H1 (cell line): ENCODE measurements around the gene ASXL1. TPM values are rescaled to one million over a fixed set of nuclear protein-coding genes. Genes with fewer than 3 reads are reported as not detected.

Source experiments
- CTCF ChIA-PET: fragments of 300-600 bp; sonication (Branson Sonifier 250); formaldehyde crosslinking; loops from one replicate; lab custom pipeline; 2021; ENCODE audit not compliant: partially characterized antibody; lab: Charles Lee
- POLR2A ChIA-PET: fragments of 300-600 bp; sonication (Branson Sonifier 250); formaldehyde crosslinking; loops from one replicate; lab custom pipeline; 2021; ENCODE audit warnings: inconsistent platforms; ENCODE audit not compliant: partially characterized antibody; lab: Charles Lee
- DNase-seq, 2 experiments: peaks; one replicate each; pipeline versions ENCODE4 v3.0.0 to v3.0.0-alpha.2; 2010 to 2022; ENCODE audit warnings: low spot score in 2 of 2, low read depth in 1 of 2, mixed read lengths in 1 of 2
- FAIRE-seq: peaks from 2 replicates; lab custom pipeline; 2011; peaks lifted over from hg19 to GRCh38; lab: Jason Lieb, UNC
- H2AFZ ChIP-seq: 2 replicates; pipeline ENCODE4 v1.8.1; 2012; ENCODE audit warnings: low read length, inconsistent platforms
- H2AK5ac ChIP-seq: 2 replicates; pipeline ENCODE4 v1.6.1; 2013; ENCODE audit warnings: low read depth, low read length
- H2BK120ac ChIP-seq: replicated peaks from 2 replicates; pipeline ENCODE3; 2013; ENCODE audit warnings: low read depth, low read length, inconsistent platforms
- H2BK12ac ChIP-seq: 2 replicates; pipeline ENCODE4 v1.6.1; 2013; ENCODE audit warnings: low read depth, low read length
- H2BK15ac ChIP-seq: 2 replicates; pipeline ENCODE4 v1.6.1; 2013; ENCODE audit warnings: low read length
- H2BK20ac ChIP-seq: 2 replicates; pipeline ENCODE4 v1.6.1; 2013; ENCODE audit warnings: low read length
- H2BK5ac ChIP-seq: 2 replicates; pipeline ENCODE4 v1.6.1; 2013; ENCODE audit warnings: low read depth, low read length
- H3K14ac ChIP-seq: 2 replicates; pipeline ENCODE4 v1.6.1; 2013; ENCODE audit warnings: inconsistent platforms; ENCODE audit not compliant: insufficient read length
- H3K18ac ChIP-seq: 2 replicates; pipeline ENCODE4 v1.6.1; 2013; ENCODE audit warnings: low read length; ENCODE audit errors: extremely low read depth
- H3K23ac ChIP-seq: 2 replicates; pipeline ENCODE4 v1.6.1; 2013; ENCODE audit warnings: inconsistent platforms; ENCODE audit not compliant: insufficient read length
- H3K23me2 ChIP-seq: 2 replicates; pipeline ENCODE4 v1.6.1; 2013; ENCODE audit warnings: low read depth, low read length
- H3K27ac ChIP-seq: 2 replicates; pipeline ENCODE4 v1.6.1; 2011; ENCODE audit warnings: low read depth, low read length, inconsistent platforms
- H3K27me3 ChIP-seq, 4 experiments: replicated peaks in 1 of 4; 1 replicate in 1 of 4; 2 replicates in 3 of 4; pipeline versions ENCODE4 v1.6.1 to v1.8.1; 2011 to 2013; ENCODE audit warnings: low read length in 3 of 4, mild to moderate bottlenecking in 3 of 4, inconsistent platforms in 2 of 4, mixed read lengths in 2 of 4, moderate library complexity in 1 of 4; ENCODE audit not compliant: control insufficient read depth in 3 of 4, insufficient read depth in 3 of 4; ENCODE audit errors: extremely low read depth in 1 of 4
- H3K36me3 ChIP-seq, 4 experiments: 2 replicates each; pipeline versions ENCODE4 v1.6.1 to v1.8.1; 2011 to 2013; ENCODE audit warnings: mild to moderate bottlenecking in 4 of 4, low read length in 3 of 4, moderate library complexity in 2 of 4, control low read depth in 1 of 4, inconsistent platforms in 1 of 4; ENCODE audit not compliant: insufficient read depth in 4 of 4, control insufficient read depth in 2 of 4
- H3K4ac ChIP-seq: replicated peaks from 2 replicates; pipeline ENCODE3; 2013; ENCODE audit warnings: low read length, low read depth, mixed read lengths, inconsistent platforms; ENCODE audit not compliant: insufficient read length
- H3K4me1 ChIP-seq, 4 experiments: replicated peaks in 1 of 4; 1 replicate in 1 of 4; 2 replicates in 3 of 4; pipeline versions ENCODE4 v1.6.1 to v1.8.1; 2011 to 2013; ENCODE audit warnings: low read length in 3 of 4, inconsistent platforms in 2 of 4, mixed read lengths in 1 of 4; ENCODE audit not compliant: insufficient read depth in 4 of 4, control insufficient read depth in 3 of 4
- H3K4me2 ChIP-seq, 2 experiments: 2 replicates each; pipeline versions ENCODE4 v1.6.1 to v1.8.1; 2011 to 2013; ENCODE audit warnings: low read depth in 2 of 2, low read length in 2 of 2, control low read depth in 1 of 2, inconsistent platforms in 1 of 2, mild to moderate bottlenecking in 1 of 2; ENCODE audit not compliant: insufficient read depth in 1 of 2
- H3K4me3 ChIP-seq, 4 experiments: fragments of 200-600, 300-600 bp in 1 of 4; sonication (generic), shearing (Covaris generic), sonication (Bioruptor Twin) in 1 of 4; 2 replicates each; pipeline versions ENCODE4 v1.5.1 to v1.8.1; 2011 to 2016; ENCODE audit warnings: low read length in 4 of 4, low read depth in 3 of 4, control low read depth in 2 of 4, inconsistent platforms in 2 of 4, mild to moderate bottlenecking in 2 of 4, mixed read lengths in 1 of 4, moderate library complexity in 1 of 4; ENCODE audit not compliant: insufficient read depth in 2 of 4; ENCODE audit errors: extremely low read depth in 1 of 4
- H3K56ac ChIP-seq: replicated peaks from 2 replicates; pipeline ENCODE3; 2013; ENCODE audit warnings: low read depth, mild to moderate bottlenecking, mixed read lengths, low read length, inconsistent platforms; ENCODE audit not compliant: insufficient read length
- H3K79me1 ChIP-seq: 2 replicates; pipeline ENCODE4 v1.6.1; 2013; ENCODE audit warnings: low read depth, low read length, control low read depth
- H3K79me2 ChIP-seq, 2 experiments: 2 replicates each; pipeline versions ENCODE4 v1.6.1 to v1.8.1; 2012 to 2013; ENCODE audit warnings: low read length in 2 of 2, mild to moderate bottlenecking in 2 of 2, inconsistent platforms in 1 of 2; ENCODE audit not compliant: insufficient read depth in 2 of 2, control insufficient read depth in 1 of 2
- H3K9ac ChIP-seq, 4 experiments: replicated peaks in 1 of 4; 1 replicate in 1 of 4; 2 replicates in 3 of 4; pipeline versions ENCODE4 v1.6.1 to v1.8.1; 2011 to 2013; ENCODE audit warnings: low read depth in 3 of 4, low read length in 3 of 4, control low read depth in 2 of 4, mild to moderate bottlenecking in 2 of 4, moderate library complexity in 2 of 4, inconsistent platforms in 1 of 4; ENCODE audit errors: extremely low read depth in 1 of 4
- H3K9me3 ChIP-seq, 2 experiments: 2 replicates each; pipeline versions ENCODE4 v1.6.1 to v1.8.1; 2012 to 2013; ENCODE audit warnings: mild to moderate bottlenecking in 2 of 2, moderate library complexity in 2 of 2, control low read depth in 1 of 2, inconsistent platforms in 1 of 2, low read depth in 1 of 2, low read length in 1 of 2, mixed read lengths in 1 of 2; ENCODE audit not compliant: insufficient read depth in 2 of 2
- H4K20me1 ChIP-seq, 2 experiments: replicated peaks in 1 of 2; 2 replicates each; pipeline versions ENCODE3 to v1.8.1; 2011 to 2013; ENCODE audit warnings: inconsistent platforms in 2 of 2, low read length in 2 of 2, mild to moderate bottlenecking in 1 of 2; ENCODE audit not compliant: insufficient read depth in 2 of 2, control insufficient read depth in 1 of 2
- H4K5ac ChIP-seq: 2 replicates; pipeline ENCODE4 v1.6.1; 2013; ENCODE audit warnings: low read length, low read depth, mixed read lengths, inconsistent platforms; ENCODE audit not compliant: insufficient read length
- H4K8ac ChIP-seq: 2 replicates; pipeline ENCODE4 v1.8.0; 2013; ENCODE audit warnings: mild to moderate bottlenecking, moderate library complexity, low read length, inconsistent platforms; ENCODE audit not compliant: insufficient read depth; ENCODE audit errors: extremely low read depth
- H4K91ac ChIP-seq: replicated peaks from 2 replicates; pipeline ENCODE3; 2013; ENCODE audit warnings: low read length, mixed read lengths, inconsistent platforms; ENCODE audit not compliant: insufficient read length
- BACH1 ChIP-seq: IDR thresholded peaks from 2 replicates; pipeline ENCODE4 v1.6.1; 2012; ENCODE audit warnings: low read length, improper control_type of control experiment
- BRCA1 ChIP-seq: IDR thresholded peaks from 2 replicates; pipeline ENCODE4 v1.6.1; 2012; ENCODE audit warnings: low read depth, low read length, improper control_type of control experiment
- CHD2 ChIP-seq: IDR thresholded peaks from 2 replicates; pipeline ENCODE4 v1.6.1; 2012; ENCODE audit warnings: low read length, improper control_type of control experiment
- PHF8 ChIP-seq: fragments of 200-600 bp; sonication (generic); conservative IDR thresholded peaks from 2 replicates; pipeline ENCODE4 v1.7.1; 2012; ENCODE audit warnings: low read depth, mild to moderate bottlenecking, inconsistent platforms, low read length, moderate library complexity
- POLR2AphosphoS5 ChIP-seq: IDR thresholded peaks from 2 replicates; pipeline ENCODE4 v1.6.1; 2011; ENCODE audit warnings: low read depth, low read length
- POU5F1 ChIP-seq: IDR thresholded peaks from 2 replicates; pipeline ENCODE4 v1.6.1; 2011; ENCODE audit warnings: low read depth, mild to moderate bottlenecking, low read length, moderate library complexity
- RAD21 ChIP-seq, 2 experiments: IDR thresholded peaks in 1 of 2; conservative IDR thresholded peaks in 1 of 2; 2 replicates each; pipeline ENCODE4 v1.6.1; 2011; ENCODE audit warnings: low read depth in 2 of 2, low read length in 2 of 2, improper control_type of control experiment in 1 of 2, inconsistent platforms in 1 of 2, mild to moderate bottlenecking in 1 of 2, moderate library complexity in 1 of 2
- SIX5 ChIP-seq: IDR thresholded peaks from 2 replicates; pipeline ENCODE4 v1.6.1; 2011; ENCODE audit warnings: mild to moderate bottlenecking, low read depth, low read length
- USF2 ChIP-seq: IDR thresholded peaks from 2 replicates; pipeline ENCODE4 v1.6.1; 2011; ENCODE audit warnings: low read length, improper control_type of control experiment
- WGBS, 2 experiments: shearing (Covaris generic) in 1 of 2; methylation state at CpG; one replicate each; pipeline versions ENCODE4 v1.1.6 to v1.1.7; 2013 to 2015; ENCODE audit warnings: low lambda C conversion rate in 2 of 2, mixed read lengths in 2 of 2, inconsistent platforms in 1 of 2, low coverage in 1 of 2, missing lambda C conversion rate in 1 of 2; ENCODE audit not compliant: insufficient replicate concordance in 2 of 2, insufficient coverage in 1 of 2, insufficient read length in 1 of 2; ENCODE audit errors: extremely low coverage in 1 of 2, missing lambda C conversion rate in 1 of 2; 5-methylcytosine and 5-hydroxymethylcytosine counted together
- polyA plus RNA-seq, 7 experiments: library from polyadenylated mRNA; depleted of rRNA in 3 of 7; stranded (reverse) in 5 of 7; unstranded in 2 of 7; fragments of >200 nt in 5 of 7; fragments of 200-250 nt in 2 of 7; gene quantifications; 1 replicate in 5 of 7; 2 replicates in 1 of 7; 4 replicates in 1 of 7; pipeline versions ENCODE4 v1.2.1 to v1.2.3, GENCODE V29; 2011 to 2013; ENCODE audit warnings: missing spikeins in 2 of 7, mixed read lengths in 2 of 7
- total RNA-seq: library from RNA; stranded (reverse); fragmentation: NEBNext Ultra II Directional; extraction: Animal tissue kit (Norgen Biotek cat#: 25700); gene quantifications from 2 replicates; pipeline ENCODE4 v1.2.1, GENCODE V29; 2021

ASXL1 gene
- total and polyA plus RNA-seq, 2 of the 8 experiments (the other 6 are each of a cell fraction or from before 2014, with no cell fraction given) = 10.6 to 26.5 TPM

- Histone ChIP-seq H3K4me3 (no peak overlapping the region), H2AK5ac (0 out of 2 replicates have a peak overlapping the region, but pooled peaks have one; percentile 0), H2BK12ac (no peak overlapping the region), H3K4me1 (peaks cover 0 to 34% (median 22%) of the 10 kb centered on the region in 4 experiments; a peak in 6 of 7 replicates), H3K18ac (no peak overlapping the region; the same call in 1 of the 2 replicates), H3K14ac (no peak overlapping the region), H3K23me2 (no peaks in the 10 kb centered on the region), H3K79me1 (peaks cover 12% of the 10 kb centered on the region), H3K4ac (no peak overlapping the region), H2BK20ac (no peak overlapping the region), H3K56ac (no peak overlapping the region), H3K36me3 (peaks cover 0 to 3% (median 0%) of the 10 kb centered on the region in 4 experiments; a peak in 1 of 8 replicates), H2BK5ac (no peak overlapping the region), H3K27me3 (no peaks in the 10 kb centered on the region), H3K27ac (no peak overlapping the region), H3K4me2 (no peak overlapping the region), H2BK120ac (no peak overlapping the region), H2AFZ (no peak overlapping the region), H3K79me2 (peaks cover 0 to 16% of the 10 kb centered on the region in 2 experiments; a peak in 1 of 4 replicates), H4K8ac (no peak overlapping the region), H4K5ac (no peak overlapping the region), H4K91ac (no peak overlapping the region), H3K23ac (no peak overlapping the region), H3K9ac (no peak overlapping the region), H4K20me1 (peaks cover 23 to 30% of the 10 kb centered on the region in 2 experiments), H3K9me3 (no peaks in the 10 kb centered on the region), H2BK15ac (no peak overlapping the region)
- FAIRE-seq (no peak), DNase-seq (no peak)
- 76% methylated on average over 15 of the region's 16 CpGs; no CpG with 5 or more reads in 1 of the 2 experiments for WGBS, 2 experiments
- POLR2A ChIA-PET = interaction anchor here (0.6 to 4.1 kb wide), 4 partner anchors 9 to 258 kb away, joined by 3 to 21 read pairs (median 6); no protein-coding TSS in a partner anchor
- TF ChIP-seq SIX5 (no peak), POU5F1 (no peak), POLR2AphosphoS5 (no peak), CHD2 (no peak), BRCA1 (no peak), USF2 (no peak), PHF8 (no peak), BACH1 (no peak), RAD21 (IDR thresholded peaks at IDR 0.05 in 1 of 2, conservative IDR thresholded peaks at IDR 0.05 in 1 of 2; ENCODE audit: low read depth in 2 of 2, low read length in 2 of 2) (no peak)
- CTCF ChIA-PET = interaction anchor here (1.1 to 4.6 kb wide), 11 partner anchors 9 to 376 kb away, joined by 3 to 19 read pairs (median 5); no protein-coding TSS in a partner anchor
Measured at GRCh38 chr20:32466739-32467505, 108.8 kb downstream of the ASXL1 start.
